MM.1S (cell line): ENCODE results near the gene AKAP1.

Source experiments
- DNase-seq: peaks from one replicate; pipeline ENCODE4 v3.0.0-alpha.2; 2015
- H2AFZ ChIP-seq: fragments of 300-600 bp; sonication (generic); 2 replicates; pipeline ENCODE4 v1.6.0; 2016; ENCODE audit warnings: antibody characterized with exemption, low read length
- H3F3A ChIP-seq: fragments of 300-600 bp; sonication (generic); 2 replicates; pipeline ENCODE4 v1.6.1; 2016; ENCODE audit warnings: mild to moderate bottlenecking, antibody characterized with exemption, low read length, moderate library complexity, mixed read lengths; ENCODE audit not compliant: insufficient read depth
- H3K27ac ChIP-seq: fragments of 300-600 bp; sonication (generic); 2 replicates; pipeline ENCODE4 v1.5.1; 2016; ENCODE audit warnings: mild to moderate bottlenecking, low read length
- H3K27me3 ChIP-seq: fragments of 300-600 bp; sonication (generic); replicated peaks from 2 replicates; pipeline ENCODE4 v1.6.0; 2016; ENCODE audit warnings: low read length; ENCODE audit not compliant: insufficient read depth
- H3K36me3 ChIP-seq: fragments of 300-600 bp; sonication (generic); replicated peaks from 2 replicates; pipeline ENCODE4 v1.6.1; 2016; ENCODE audit warnings: mild to moderate bottlenecking, low read length, mixed read lengths; ENCODE audit not compliant: insufficient read depth
- H3K4me1 ChIP-seq: fragments of 300-600 bp; sonication (generic); 2 replicates; pipeline ENCODE4 v1.6.1; 2016; ENCODE audit warnings: low read length, mixed read lengths
- H3K4me2 ChIP-seq: fragments of 300-600 bp; sonication (generic); 2 replicates; pipeline ENCODE4 v1.6.0; 2016; ENCODE audit warnings: low read depth, low read length
- H3K4me3 ChIP-seq: fragments of 300-600 bp; sonication (generic); 2 replicates; pipeline ENCODE4 v1.5.1; 2016; ENCODE audit warnings: low read length, mixed read lengths
- H3K79me2 ChIP-seq: fragments of 300-600 bp; sonication (generic); 2 replicates; pipeline ENCODE4 v1.6.1; 2016; ENCODE audit warnings: mixed run types, low read length, mixed read lengths
- H3K9ac ChIP-seq: fragments of 300-600 bp; sonication (generic); 2 replicates; pipeline ENCODE4 v1.6.1; 2016; ENCODE audit warnings: low read length, mixed read lengths
- H3K9me2 ChIP-seq: fragments of 300-600 bp; sonication (generic); replicated peaks from 2 replicates; pipeline ENCODE4 v1.6.1; 2016; ENCODE audit warnings: mild to moderate bottlenecking, low read length, mixed read lengths; ENCODE audit not compliant: insufficient read depth
- H3K9me3 ChIP-seq: fragments of 300-600 bp; sonication (generic); replicated peaks from 2 replicates; pipeline ENCODE4 v1.6.1; 2016; ENCODE audit warnings: mild to moderate bottlenecking, low read length, mixed read lengths; ENCODE audit not compliant: insufficient read depth
- H4K20me1 ChIP-seq: fragments of 300-600 bp; sonication (generic); 2 replicates; pipeline ENCODE4 v1.6.1; 2016; ENCODE audit warnings: mild to moderate bottlenecking, low read length, moderate library complexity, mixed read lengths; ENCODE audit not compliant: insufficient read depth
- CTCF ChIP-seq: fragments of 300-600 bp; sonication (generic); IDR thresholded peaks from 2 replicates; pipeline ENCODE4 v1.5.1; 2016; ENCODE audit warnings: antibody characterized with exemption, low read length, mixed read lengths
- EZH2 ChIP-seq: fragments of 300-600 bp; sonication (generic); optimal IDR thresholded peaks from 2 replicates; pipeline ENCODE3; 2017; ENCODE audit warnings: low read depth, mild to moderate bottlenecking, antibody characterized with exemption, low read length, mixed read lengths
- EZH2phosphoT487 ChIP-seq: fragments of 300-600 bp; sonication (generic); IDR thresholded peaks from 2 replicates; pipeline ENCODE4 v1.6.1; 2018; ENCODE audit warnings: antibody characterized with exemption, low read length

The AKAP1 gene

GRCh38 chr17:57062865-57063264 lies 22.2 kb upstream of the AKAP1 start:
- TF ChIP-seq CTCF, result no peak
- no peak for TF ChIP-seq EZH2
- no peak for TF ChIP-seq EZH2phosphoT487
- Histone ChIP-seq H3K9ac (no peak overlapping the region), H3K79me2 (no peaks in the 10 kb centered on the region), H3K9me2 (no peaks in the 10 kb centered on the region), H2AFZ (no peak overlapping the region), H3F3A (no peaks in the 10 kb centered on the region), H3K9me3 (no peaks in the 10 kb centered on the region), H3K36me3 (no peaks in the 10 kb centered on the region), H3K4me1 (no peaks in the 10 kb centered on the region), H4K20me1 (no peaks in the 10 kb centered on the region), H3K27me3 (no peaks in the 10 kb centered on the region), H3K4me2 (no peak overlapping the region), H3K4me3 (no peak overlapping the region), H3K27ac (no peak overlapping the region)
- DNase-seq, result no peak

DNA sequence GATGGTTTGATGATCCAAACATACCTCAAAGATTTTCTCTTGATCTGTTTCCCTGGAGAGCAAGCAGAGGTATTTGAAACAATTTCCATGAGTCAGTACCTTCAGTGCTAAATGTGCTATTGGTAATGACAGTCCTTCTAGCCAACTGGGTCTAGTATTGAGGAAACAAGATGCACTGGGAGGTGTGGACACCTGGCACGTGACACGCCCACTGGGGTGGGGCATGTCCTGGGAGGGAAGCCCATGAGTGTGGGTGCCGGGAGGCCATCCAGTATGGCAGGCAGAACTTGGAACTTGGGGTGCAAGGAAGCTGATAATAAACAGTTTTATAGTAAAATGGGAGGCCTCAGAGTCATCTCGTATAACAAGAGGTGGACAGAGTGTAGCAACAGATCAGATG lies 17.9 kb upstream of the AKAP1 start:
- Histone ChIP-seq H3K4me3 (no peak overlapping the region), H2AFZ (no peak overlapping the region), H3K36me3 (no peaks in the 10 kb centered on the region), H3K4me1 (no peaks in the 10 kb centered on the region), H4K20me1 (no peaks in the 10 kb centered on the region), H3K27me3 (no peaks in the 10 kb centered on the region), H3K27ac (no peak overlapping the region), H3F3A (no peaks in the 10 kb centered on the region), H3K9me2 (no peaks in the 10 kb centered on the region), H3K9ac (no peak overlapping the region), H3K79me2 (no peaks in the 10 kb centered on the region), H3K4me2 (no peak overlapping the region), H3K9me3 (no peaks in the 10 kb centered on the region)
- no peak for DNase-seq
- no peak for TF ChIP-seq EZH2
- TF ChIP-seq EZH2phosphoT487, result no peak
- no peak for TF ChIP-seq CTCF

DNA sequence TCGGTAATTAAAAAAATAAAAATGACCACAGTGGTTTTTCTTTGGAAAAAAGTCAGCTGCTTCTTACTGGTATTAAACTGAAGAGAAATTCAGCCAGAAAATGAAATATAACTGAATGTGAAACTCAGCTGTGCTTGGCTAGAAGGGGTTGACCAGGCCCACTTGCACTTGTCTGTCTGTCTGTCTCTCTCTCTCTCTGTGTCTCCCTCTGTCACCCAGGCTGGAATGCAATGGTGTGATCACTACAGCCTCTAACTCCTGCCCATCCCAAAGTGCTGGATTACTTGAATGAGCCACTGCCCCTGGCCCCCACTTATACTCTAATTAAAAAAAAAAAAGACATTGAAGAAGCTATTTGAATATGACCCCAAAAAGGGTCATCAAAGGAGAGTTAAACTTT lies 17.3 kb upstream of the AKAP1 start:
- Histone ChIP-seq H3K27ac (no peak overlapping the region), H2AFZ (no peak overlapping the region), H3K9me3 (no peaks in the 10 kb centered on the region), H4K20me1 (no peaks in the 10 kb centered on the region), H3K4me2 (no peak overlapping the region), H3K9ac (no peak overlapping the region), H3K79me2 (no peaks in the 10 kb centered on the region), H3F3A (no peaks in the 10 kb centered on the region), H3K27me3 (no peaks in the 10 kb centered on the region), H3K4me3 (no peak overlapping the region), H3K36me3 (no peaks in the 10 kb centered on the region), H3K9me2 (no peaks in the 10 kb centered on the region), H3K4me1 (no peaks in the 10 kb centered on the region)
- DNase-seq, result no peak
- TF ChIP-seq EZH2 (no peak), CTCF (no peak), EZH2phosphoT487 (no peak)
